Colonic mucosa (tissue), 4 donors: ENCODE data around the gene EIF4EBP2. TPM values are rescaled to one million over a fixed set of nuclear protein-coding genes. Genes with fewer than 3 reads are reported as not detected.

ENCODE experiments used
- DNase-seq: peaks from one replicate; pipeline ENCODE4 v3.0.0-alpha.2; 2020
- H3K27ac ChIP-seq: fragments of 200-600 bp; one replicate; pipeline ENCODE4 v1.8.0; 2021
- H3K27me3 ChIP-seq: fragments of 200-600 bp; one replicate; pipeline ENCODE4 v1.8.0; 2021
- H3K36me3 ChIP-seq: fragments of 200-600 bp; one replicate; pipeline ENCODE4 v1.8.0; 2021
- H3K4me1 ChIP-seq: fragments of 200-600 bp; one replicate; pipeline ENCODE4 v1.8.0; 2021; ENCODE audit warnings: mild to moderate bottlenecking
- H3K4me3 ChIP-seq: fragments of 200-600 bp; one replicate; pipeline ENCODE4 v1.8.0; 2021
- H3K9ac ChIP-seq, 2 donors: one replicate each; pipeline ENCODE4 v1.7.0; 2013; ENCODE audit warnings: control low read depth in 2 of 2, low read depth in 2 of 2, low read length in 2 of 2
- H3K9me3 ChIP-seq: fragments of 200-600 bp; one replicate; pipeline ENCODE4 v1.8.0; 2021
- intact Hi-C: fragments of 100-400 bp; cut with DNase I; formaldehyde crosslinking; loops from one replicate; pipeline ENCODE4 v1.14.1; 2022
- total RNA-seq, 2 donors: library from RNA; stranded (reverse); fragmentation: NEBNext Ultra II Directional in 1 of 2; extraction: Animal tissue kit (Norgen Biotek cat#: 25700) in 1 of 2; gene quantifications; one replicate each; pipeline ENCODE4 v1.2.1, GENCODE V29; 2021
- TF ChIP-seq, protein P1 (sequence below): fragments of 200-600 bp; IDR thresholded peaks from one replicate; pipeline ENCODE4 v1.8.0; 2022; ENCODE audit warnings: antibody characterized with exemption, mild to moderate bottlenecking
- donor health status: healthy.
- donor health status: DM: no; HTN: no; CAD: no.
- donor health status: DM: no; HTN: no; CAD: no.

EIF4EBP2 gene
- total RNA-seq, 2 donors from 2014 or later: 77.1 to 77.7 TPM

DNA sequence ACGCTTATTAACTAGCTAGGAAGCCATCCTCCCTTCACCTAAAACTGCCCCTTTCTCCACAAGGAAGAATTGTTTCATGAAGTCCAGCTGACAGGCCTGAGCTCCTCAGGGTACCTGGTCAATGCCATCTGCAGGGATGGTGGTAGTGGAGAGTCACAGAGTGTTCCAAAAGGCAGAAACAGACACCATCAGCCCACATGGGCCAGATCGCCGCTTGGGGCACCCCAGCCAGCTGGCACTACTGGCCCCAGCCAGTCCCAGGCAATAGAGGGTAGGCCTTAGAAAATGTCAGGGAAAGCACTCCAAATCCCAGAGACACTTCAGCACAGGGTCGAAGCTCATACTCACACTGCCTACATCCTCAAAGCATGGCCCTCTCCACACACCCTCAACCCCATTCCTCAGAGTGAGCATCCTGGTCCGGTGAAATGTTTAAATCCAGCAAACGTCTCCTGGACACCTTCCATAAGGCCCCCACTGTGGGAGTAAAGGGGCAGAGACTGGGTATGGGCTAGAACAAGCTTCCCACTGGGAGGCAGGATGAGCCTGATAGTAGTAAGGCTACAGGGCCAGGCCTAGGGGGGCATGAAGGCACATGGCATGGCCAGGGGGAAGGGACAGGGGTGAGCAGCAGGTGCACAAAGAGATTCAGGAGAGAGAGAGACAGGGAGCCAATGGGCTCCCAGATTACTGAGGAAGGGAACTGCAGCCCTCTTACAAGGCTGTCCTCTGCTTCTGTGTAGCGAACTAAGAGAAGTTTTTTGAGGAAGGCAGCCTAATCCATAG lies 23.4 kb upstream of the EIF4EBP2 start:
- H3K9me3 ChIP-seq: no peaks in the 10 kb centered on the region
- no peak overlapping the region for H3K4me3 ChIP-seq
- H3K27me3 ChIP-seq: no peaks in the 10 kb centered on the region
- TF ChIP-seq, protein P1, sequence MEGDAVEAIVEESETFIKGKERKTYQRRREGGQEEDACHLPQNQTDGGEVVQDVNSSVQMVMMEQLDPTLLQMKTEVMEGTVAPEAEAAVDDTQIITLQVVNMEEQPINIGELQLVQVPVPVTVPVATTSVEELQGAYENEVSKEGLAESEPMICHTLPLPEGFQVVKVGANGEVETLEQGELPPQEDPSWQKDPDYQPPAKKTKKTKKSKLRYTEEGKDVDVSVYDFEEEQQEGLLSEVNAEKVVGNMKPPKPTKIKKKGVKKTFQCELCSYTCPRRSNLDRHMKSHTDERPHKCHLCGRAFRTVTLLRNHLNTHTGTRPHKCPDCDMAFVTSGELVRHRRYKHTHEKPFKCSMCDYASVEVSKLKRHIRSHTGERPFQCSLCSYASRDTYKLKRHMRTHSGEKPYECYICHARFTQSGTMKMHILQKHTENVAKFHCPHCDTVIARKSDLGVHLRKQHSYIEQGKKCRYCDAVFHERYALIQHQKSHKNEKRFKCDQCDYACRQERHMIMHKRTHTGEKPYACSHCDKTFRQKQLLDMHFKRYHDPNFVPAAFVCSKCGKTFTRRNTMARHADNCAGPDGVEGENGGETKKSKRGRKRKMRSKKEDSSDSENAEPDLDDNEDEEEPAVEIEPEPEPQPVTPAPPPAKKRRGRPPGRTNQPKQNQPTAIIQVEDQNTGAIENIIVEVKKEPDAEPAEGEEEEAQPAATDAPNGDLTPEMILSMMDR: no peak
- H3K27ac ChIP-seq: no peak overlapping the region
- intact Hi-C loops: loop anchor here (5.0 kb wide), 1 partner anchor 162 kb away; no protein-coding TSS in a partner anchor
- no peak for DNase-seq
- H3K9ac ChIP-seq: no peak overlapping the region
- H3K36me3 ChIP-seq: no peaks in the 10 kb centered on the region
- no peaks in the 10 kb centered on the region for H3K4me1 ChIP-seq

DNA sequence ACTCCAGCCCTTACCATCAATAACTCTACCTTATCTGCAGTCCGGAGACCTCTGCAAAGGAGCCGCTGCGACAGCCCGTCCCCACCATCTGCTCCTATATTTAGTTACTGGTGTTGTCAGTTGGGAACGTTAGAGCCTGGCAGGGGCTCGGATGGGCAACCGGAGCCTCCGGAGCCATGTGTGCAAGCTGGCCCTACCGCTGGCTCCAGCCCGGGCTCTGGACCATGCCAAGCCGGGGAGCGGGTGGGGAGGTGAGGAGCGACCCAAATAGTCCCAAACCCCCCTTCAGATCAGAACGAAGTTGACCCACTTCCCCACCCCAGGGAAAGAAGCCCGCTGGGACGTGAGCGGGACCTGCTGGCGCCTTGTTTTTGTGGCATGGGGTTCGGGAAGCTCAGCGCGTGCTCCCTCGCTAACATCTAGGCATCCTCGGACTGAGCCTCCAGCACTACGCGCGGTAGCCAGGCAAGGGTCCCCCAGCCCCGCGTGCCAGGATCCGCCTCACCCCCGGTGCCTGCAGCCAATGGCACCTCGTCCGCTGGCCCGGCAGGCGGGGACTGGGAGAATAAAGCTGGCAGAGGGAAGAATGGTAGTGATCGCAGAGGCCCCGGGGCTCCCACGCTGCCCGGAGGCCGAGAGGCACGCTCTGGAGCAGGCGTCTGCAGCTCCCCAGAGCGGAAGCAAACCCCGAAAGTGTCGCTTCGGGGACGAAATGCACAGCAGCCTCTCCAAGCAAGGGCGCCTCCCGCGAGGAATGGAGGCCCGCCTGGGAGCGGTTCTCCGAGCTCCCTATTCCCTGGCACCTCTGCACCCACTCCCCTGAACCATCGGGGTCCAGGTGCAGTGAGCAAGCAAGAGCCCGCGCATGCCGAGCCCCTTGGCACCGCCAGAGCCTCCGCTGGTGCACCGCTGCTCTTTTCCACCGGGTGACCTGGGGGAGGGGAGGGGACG lies 22.2 kb upstream of the EIF4EBP2 start:
- peak overlapping the region; percentile 78 for H3K4me3 ChIP-seq
- intact Hi-C loops: loop anchor here (5.0 kb wide), 1 partner anchor 161 kb away; no protein-coding TSS in a partner anchor
- peak; percentile 52 for DNase-seq

DNA sequence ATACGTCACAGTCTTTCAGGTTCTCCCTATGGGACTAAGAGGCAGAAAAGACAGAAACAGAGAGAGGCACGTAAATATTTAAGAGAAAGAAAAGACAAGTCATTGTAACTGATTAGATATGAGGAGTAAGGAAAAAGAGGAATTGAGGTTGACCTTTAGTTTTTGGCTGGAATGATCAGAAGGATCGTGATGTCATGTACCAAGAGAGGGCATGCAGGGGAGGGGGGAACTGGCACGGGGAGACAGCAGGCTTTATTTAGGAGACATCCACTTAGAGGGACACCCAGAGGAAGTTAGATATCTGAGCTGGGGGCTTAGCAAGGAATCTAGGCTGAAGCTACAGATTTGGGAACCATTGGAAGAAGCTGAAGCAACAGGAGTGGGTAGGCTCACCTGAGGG lies 12.3 kb upstream of the EIF4EBP2 start:
- H3K4me1 ChIP-seq: no peaks in the 10 kb centered on the region
- no peak overlapping the region for H3K9ac ChIP-seq
- no peaks in the 10 kb centered on the region for H3K27me3 ChIP-seq
- no peaks in the 10 kb centered on the region for H3K36me3 ChIP-seq
- no peak overlapping the region for H3K27ac ChIP-seq
- TF ChIP-seq, protein P1: no peak
- H3K4me3 ChIP-seq: no peak overlapping the region
- intact Hi-C loops: no loop called here
- DNase-seq: no peak
- no peaks in the 10 kb centered on the region for H3K9me3 ChIP-seq

More for the DNA sequence above, 22.2 kb upstream of the EIF4EBP2 start:
- TF ChIP-seq, protein P1: no peak
- peak overlapping the region; percentile 14 for H3K27ac ChIP-seq
- H3K9me3 ChIP-seq: no peaks in the 10 kb centered on the region
- H3K36me3 ChIP-seq: no peaks in the 10 kb centered on the region
- H3K9ac ChIP-seq: peak overlapping the region; percentile 76 to 78
- H3K4me1 ChIP-seq: no peaks in the 10 kb centered on the region
- no peaks in the 10 kb centered on the region for H3K27me3 ChIP-seq

DNA sequence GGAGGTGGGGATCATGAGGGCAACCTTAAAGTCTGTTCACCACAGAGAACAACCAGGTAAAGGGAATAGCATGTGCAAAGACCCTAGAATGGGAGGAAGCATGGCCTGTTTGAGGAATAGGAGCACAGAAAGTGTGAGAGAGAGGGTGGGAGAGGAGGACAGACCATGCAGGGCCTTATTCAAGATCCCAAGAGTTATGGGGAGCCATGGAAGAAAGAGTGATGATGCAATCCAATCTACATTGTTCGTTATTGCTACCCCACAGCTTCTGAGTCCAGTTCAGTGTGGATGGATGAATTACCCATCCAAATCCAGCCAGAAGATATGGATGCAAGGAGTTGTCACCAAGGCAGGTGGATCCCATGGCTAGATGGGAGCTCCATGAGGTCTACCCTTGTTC lies 7.8 kb upstream of the EIF4EBP2 start:
- Histone ChIP-seq H3K9ac (no peak overlapping the region), H3K27me3 (no peaks in the 10 kb centered on the region), H3K9me3 (no peaks in the 10 kb centered on the region), H3K36me3 (no peaks in the 10 kb centered on the region), H3K27ac (no peak overlapping the region), H3K4me1 (no peaks in the 10 kb centered on the region), H3K4me3 (no peak overlapping the region)
- TF ChIP-seq, protein P1: no peak
- no peak for DNase-seq
- intact Hi-C loops: no loop called here

DNA sequence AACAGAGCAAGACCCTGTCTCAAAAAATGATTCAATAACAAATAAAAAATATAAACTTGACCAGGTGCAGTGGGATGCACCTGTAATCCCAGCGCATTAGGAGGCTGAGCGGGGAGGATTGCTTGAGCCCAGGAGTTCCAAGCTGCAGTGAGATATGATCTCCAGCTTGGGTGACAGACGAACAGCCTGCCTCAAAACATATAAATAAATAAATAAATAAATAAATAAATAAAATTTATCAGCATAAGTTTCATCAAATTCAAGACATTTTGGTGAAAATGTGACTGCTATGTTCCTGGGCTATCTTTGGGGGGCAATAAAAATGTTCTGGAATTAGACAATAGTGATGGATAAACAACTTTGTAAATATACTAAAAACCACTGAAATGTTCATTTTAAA lies 4.8 kb upstream of the EIF4EBP2 start:
- TF ChIP-seq, protein P1: no peak
- Histone ChIP-seq H3K9ac (no peak overlapping the region), H3K9me3 (no peaks in the 10 kb centered on the region), H3K27ac (no peak overlapping the region), H3K36me3 (no peaks in the 10 kb centered on the region), H3K4me3 (no peak overlapping the region), H3K27me3 (no peaks in the 10 kb centered on the region), H3K4me1 (peaks cover 3% of the 10 kb centered on the region)
- intact Hi-C loops: no loop called here
- no peak for DNase-seq
